IMR-90 (cell line): ENCODE data around the gene GNAI3. TPM values are rescaled to one million over a fixed set of nuclear protein-coding genes. Genes with fewer than 3 reads are reported as not detected.

Experiments
- ATAC-seq: fragments of 200-7000 bp; cut with Tn5 transposase; 2 replicates; pipeline ENCODE4 v1.9.1; 2020; ENCODE audit warnings: low read depth, mild to moderate bottlenecking, moderate library complexity
- BruUV-seq: library from RNA; stranded (reverse); fragments of 400-500 nt; replicated peaks from 2 replicates; lab custom pipeline; 2021; lab: Mats Ljungman, UMichigan
- CTCF ChIA-PET: fragments of 300-600 bp; formaldehyde crosslinking; extraction: SDS; loops from one replicate; lab custom pipeline; 2021; ENCODE audit warnings: antibody characterized with exemption; lab: Yijun Ruan, JAX
- POLR2A ChIA-PET: fragments of 300-600 bp; sonication (Branson Sonifier 250); formaldehyde crosslinking; loops from one replicate; lab custom pipeline; 2022; ENCODE audit warnings: antibody characterized with exemption; ENCODE audit not compliant: unreplicated experiment; lab: Charles Lee
- DNase-seq: peaks from one replicate; pipeline ENCODE4 v3.0.0; 2013
- H2AFZ ChIP-seq: replicated peaks from 2 replicates; pipeline ENCODE3; 2013; ENCODE audit warnings: low read length, mild to moderate bottlenecking; ENCODE audit not compliant: poor library complexity
- H2AK5ac ChIP-seq: 2 replicates; pipeline ENCODE4 v1.6.1; 2013; ENCODE audit warnings: low read depth, low read length, inconsistent platforms
- H2AK9ac ChIP-seq: replicated peaks from 2 replicates; pipeline ENCODE3; 2013; ENCODE audit warnings: mild to moderate bottlenecking, low read depth, low read length, moderate library complexity; ENCODE audit not compliant: poor library complexity
- H2BK120ac ChIP-seq: 2 replicates; pipeline ENCODE4 v1.6.1; 2013; ENCODE audit warnings: low read depth, low read length, inconsistent platforms
- H2BK15ac ChIP-seq: 3 replicates; pipeline ENCODE4 v1.6.1; 2013; ENCODE audit warnings: low read depth, low read length, inconsistent platforms
- H2BK20ac ChIP-seq: 2 replicates; pipeline ENCODE4 v1.6.1; 2013; ENCODE audit warnings: low read depth, mild to moderate bottlenecking, inconsistent platforms, low read length, moderate library complexity
- H2BK5ac ChIP-seq: 2 replicates; pipeline ENCODE4 v1.6.1; 2013; ENCODE audit warnings: mild to moderate bottlenecking, low read depth, low read length, inconsistent platforms; ENCODE audit not compliant: poor library complexity, severe bottlenecking
- H3K14ac ChIP-seq: replicated peaks from 2 replicates; pipeline ENCODE4 v1.6.1; 2013; ENCODE audit warnings: low read depth, low read length, inconsistent platforms
- H3K18ac ChIP-seq: 2 replicates; pipeline ENCODE4 v1.6.1; 2013; ENCODE audit warnings: low read depth, low read length, control low read depth
- H3K23ac ChIP-seq: 2 replicates; pipeline ENCODE4 v1.6.1; 2013; ENCODE audit warnings: low read depth, low read length, inconsistent platforms
- H3K27ac ChIP-seq: 2 replicates; pipeline ENCODE4 v1.5.1; 2013; ENCODE audit warnings: mild to moderate bottlenecking, control low read depth, low read length; ENCODE audit not compliant: insufficient read depth
- H3K27me3 ChIP-seq: 2 replicates; pipeline ENCODE4 v1.6.1; 2013; ENCODE audit warnings: low read length; ENCODE audit not compliant: control insufficient read depth, insufficient read depth
- H3K36me3 ChIP-seq: 2 replicates; pipeline ENCODE4 v1.6.1; 2013; ENCODE audit warnings: low read length, mixed read lengths; ENCODE audit not compliant: control insufficient read depth, insufficient read depth
- H3K4ac ChIP-seq: 2 replicates; pipeline ENCODE4 v1.6.1; 2013; ENCODE audit warnings: low read depth, low read length, inconsistent platforms
- H3K4me1 ChIP-seq: 2 replicates; pipeline ENCODE4 v1.6.1; 2013; ENCODE audit warnings: low read length, mixed read lengths; ENCODE audit not compliant: control insufficient read depth, insufficient read depth
- H3K4me2 ChIP-seq: 2 replicates; pipeline ENCODE4 v1.6.1; 2013; ENCODE audit warnings: low read depth, mild to moderate bottlenecking, control low read depth, low read length, moderate library complexity
- H3K4me3 ChIP-seq: 2 replicates; pipeline ENCODE4 v1.5.1; 2013; ENCODE audit warnings: low read depth, mild to moderate bottlenecking, control low read depth, low read length, moderate library complexity; ENCODE audit not compliant: insufficient read depth
- H3K56ac ChIP-seq: 2 replicates; pipeline ENCODE4 v1.6.1; 2013; ENCODE audit warnings: low read length, inconsistent platforms; ENCODE audit not compliant: insufficient read depth; ENCODE audit errors: extremely low read depth
- H3K79me1 ChIP-seq, 2 experiments: 2 replicates each; pipeline ENCODE4 v1.6.1; 2013; ENCODE audit warnings: low read length in 2 of 2, inconsistent platforms in 1 of 2, low read depth in 1 of 2
- H3K9ac ChIP-seq: 2 replicates; pipeline ENCODE4 v1.6.1; 2013; ENCODE audit warnings: low read depth, low read length, control low read depth
- H3K9me1 ChIP-seq: 2 replicates; pipeline ENCODE4 v1.6.1; 2013; ENCODE audit warnings: low read length, inconsistent platforms; ENCODE audit not compliant: insufficient read depth
- H3K9me3 ChIP-seq: 2 replicates; pipeline ENCODE4 v1.6.1; 2013; ENCODE audit warnings: low read length; ENCODE audit not compliant: control insufficient read depth, insufficient read depth
- H4K20me1 ChIP-seq: 2 replicates; pipeline ENCODE4 v1.6.1; 2013; ENCODE audit warnings: low read length, inconsistent platforms; ENCODE audit not compliant: insufficient read depth
- H4K5ac ChIP-seq: 2 replicates; pipeline ENCODE4 v1.6.1; 2013; ENCODE audit warnings: mild to moderate bottlenecking, low read depth, low read length, control low read depth
- H4K8ac ChIP-seq, 2 experiments: 2 replicates each; pipeline ENCODE4 v1.6.1; 2013; ENCODE audit warnings: low read depth in 2 of 2, low read length in 2 of 2, control low read depth in 1 of 2, inconsistent platforms in 1 of 2
- H4K91ac ChIP-seq: 2 replicates; pipeline ENCODE4 v1.6.1; 2013; ENCODE audit warnings: low read depth, low read length, inconsistent platforms; ENCODE audit not compliant: insufficient read depth
- CHD1 ChIP-seq: IDR thresholded peaks from 2 replicates; pipeline ENCODE4 v1.6.1; 2012; ENCODE audit warnings: low read depth, low read length, improper control_type of control experiment
- CTCF ChIP-seq: conservative IDR thresholded peaks from 2 replicates; pipeline ENCODE4 v1.5.1; 2012; ENCODE audit warnings: mild to moderate bottlenecking, low read depth, low read length, improper control_type of control experiment
- FOS ChIP-seq: fragments of 150-350 bp; IDR thresholded peaks from 2 replicates; pipeline ENCODE4 v1.6.1; 2016; ENCODE audit warnings: low read depth, low read length
- MAFK ChIP-seq: IDR thresholded peaks from 2 replicates; pipeline ENCODE4 v1.6.1; 2012; ENCODE audit warnings: low read depth, low read length, improper control_type of control experiment
- MAZ ChIP-seq: IDR thresholded peaks from 2 replicates; pipeline ENCODE4 v1.6.1; 2012; ENCODE audit warnings: low read depth, mild to moderate bottlenecking, low read length, improper control_type of control experiment, moderate library complexity, borderline replicate concordance
- MXI1 ChIP-seq: IDR thresholded peaks from 2 replicates; pipeline ENCODE4 v1.6.1; 2012; ENCODE audit warnings: low read depth, mild to moderate bottlenecking, low read length, moderate library complexity, borderline replicate concordance
- NFE2L2 ChIP-seq: fragments of 150-350 bp; IDR thresholded peaks from 2 replicates; pipeline ENCODE4 v1.6.1; 2016; ENCODE audit warnings: low read depth, mild to moderate bottlenecking, low read length
- RCOR1 ChIP-seq: IDR thresholded peaks from 2 replicates; pipeline ENCODE4 v1.6.1; 2012; ENCODE audit warnings: mild to moderate bottlenecking, low read length, improper control_type of control experiment; ENCODE audit not compliant: insufficient replicate concordance
- SMC3 ChIP-seq: fragments of 150-350 bp; IDR thresholded peaks from 2 replicates; pipeline ENCODE4 v1.6.1; 2016; ENCODE audit warnings: low read depth, mild to moderate bottlenecking, antibody characterized with exemption, low read length, moderate library complexity
- WGBS, 2 experiments: methylation state at CpG; one replicate each; pipeline versions ENCODE4 v1.1.5 to v1.1.7; 2013; ENCODE audit warnings: missing lambda C conversion rate in 2 of 2; ENCODE audit not compliant: insufficient read length in 1 of 2; ENCODE audit errors: extremely low coverage in 2 of 2; 5-methylcytosine and 5-hydroxymethylcytosine counted together
- dilution Hi-C: fragments of 300-500 bp; cut with HindIII; formaldehyde crosslinking; loops from one replicate; pipeline ENCODE4 v1.14.3; 2018; ENCODE audit warnings: low sequenced_read_pairs; ENCODE audit not compliant: unreplicated experiment
- in situ Hi-C: fragments of 300-500 bp; cut with MboI; formaldehyde crosslinking; loops from 3 replicates; pipeline ENCODE4 v1.14.3; 2019; ENCODE audit warnings: low sequenced_read_pairs, inconsistent platforms, mixed read lengths
- intact Hi-C: fragments of 100-400 bp; cut with micrococcal nuclease; formaldehyde crosslinking; loops from 2 replicates; pipeline ENCODE4 v1.10.0; 2022
- polyA plus RNA-seq, 3 experiments: library from polyadenylated mRNA; depleted of rRNA; stranded (reverse); fragments of >200 nt; gene quantifications; 2 replicates each; pipeline ENCODE4 v1.2.3, GENCODE V29; 2012; ENCODE audit warnings: low replicate concordance in 1 of 3
- total RNA-seq: library from RNA; depleted of rRNA; stranded (reverse); fragments of >200 nt; gene quantifications from 2 replicates; pipeline ENCODE4 v1.2.3, GENCODE V29; 2012

Gene GNAI3
- total and polyA plus RNA-seq, 2 of the 4 experiments (the other 2 are of a cell fraction), result 5.9 to 14.9 TPM

GRCh38 chr1:109586055-109586454, 37.6 kb downstream of the GNAI3 start:
- Histone ChIP-seq H2BK120ac (no peak overlapping the region), H3K4ac (no peak overlapping the region), H4K20me1 (no peaks in the 10 kb centered on the region; the same call in 1 of the 2 replicates), H4K91ac (no peak overlapping the region), H3K14ac (no peak overlapping the region), H3K4me1 (no peaks in the 10 kb centered on the region), H3K4me2 (no peak overlapping the region), H3K9me3 (no peaks in the 10 kb centered on the region), H3K9me1 (0 out of 2 replicates have a peak, but pooled peaks cover 3% of the 10 kb centered on the region), H4K8ac (no peak overlapping the region), H3K18ac (no peak overlapping the region), H3K36me3 (peaks cover 34% of the 10 kb centered on the region), H2AK9ac (no peak overlapping the region), H2BK15ac (no peak overlapping the region), H3K56ac (no peak overlapping the region), H3K27me3 (no peaks in the 10 kb centered on the region), H4K5ac (no peak overlapping the region), H3K9ac (no peak overlapping the region), H2BK20ac (no peak overlapping the region), H2AK5ac (no peak overlapping the region), H3K27ac (no peak overlapping the region), H2BK5ac (no peak overlapping the region), H3K23ac (no peak overlapping the region), H3K79me1 (peaks cover 29 to 32% of the 10 kb centered on the region in 2 experiments), H2AFZ (no peak overlapping the region), H3K4me3 (no peak overlapping the region)
- ChIA-PET CTCF (no interaction called here), POLR2A (interaction anchor here (0.5 kb wide), 1 partner anchor 23 kb away, joined by 3 read pairs; no protein-coding TSS in a partner anchor)
- TF ChIP-seq SMC3, result no peak
- no peak for TF ChIP-seq CTCF
- no peak for TF ChIP-seq FOS
- TF ChIP-seq MAFK, result no peak
- TF ChIP-seq NFE2L2, result no peak
- TF ChIP-seq MAZ, result no peak
- no peak for TF ChIP-seq CHD1
- no peak for TF ChIP-seq MXI1
- no peak for TF ChIP-seq RCOR1
- no TSS peak for BruUV-seq
- in situ Hi-C loops, result no loop called here
- dilution Hi-C loops, result no loop called here
- ATAC-seq, result no peak
- intact Hi-C loops, result no loop called here
- no CpG with 5 or more reads among the region's 3 CpGs for WGBS, 2 experiments
- no peak for DNase-seq
